ENCODE measurements around the gene HS3ST2. TPM values are rescaled to one million over a fixed set of nuclear protein-coding genes. Genes with fewer than 3 reads are reported as not detected.

The HS3ST2 gene
- total and polyA plus RNA-seq, 2 donors (not counting 3 experiments of a cell fraction or from before 2014, with no cell fraction given), result not detected

DNA sequence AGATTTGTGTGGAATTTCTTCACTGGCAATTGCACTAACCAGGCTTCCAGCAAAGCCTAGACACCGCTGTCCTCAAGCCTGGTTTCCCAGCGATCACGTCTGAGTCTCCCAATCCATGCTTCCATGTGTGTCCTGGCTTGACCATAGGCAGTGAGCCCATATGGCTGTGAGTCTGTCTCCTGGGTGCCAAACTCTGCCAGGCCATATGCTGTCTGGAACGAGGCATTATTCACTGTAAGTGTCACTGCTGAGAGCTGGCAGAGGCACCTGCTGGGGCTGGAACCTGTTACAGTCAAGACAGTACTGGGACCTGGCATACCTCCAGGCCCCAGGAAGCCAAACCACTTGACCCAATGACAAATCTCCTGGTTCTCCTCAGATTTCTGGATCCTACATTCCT is 60.4 kb downstream of the HS3ST2 start:
- intact Hi-C loops (cut with micrococcal nuclease), result no loop called here
- H3K9me1 ChIP-seq (replicated peaks; ENCODE audit: control insufficient read depth, extremely low read depth, insufficient read depth, low read length), result no peaks in the 10 kb centered on the region
- H3K4me3 ChIP-seq (replicated peaks in 1 of 3; ENCODE audit: insufficient read depth in 1 of 3, low read depth in 1 of 3, low read length in 3 of 3), result no peak overlapping the region
- ChIA-PET CTCF (interaction anchor here (1.3 kb wide), 1 partner anchor 15 kb away, joined by 3 read pairs; no protein-coding TSS in a partner anchor), POLR2A (no interaction called here)
- no peaks in the 10 kb centered on the region for H3K79me2 ChIP-seq (ENCODE audit: control insufficient read depth, insufficient read depth, low read length)
- no peaks in the 10 kb centered on the region for H3K27me3 ChIP-seq (ENCODE audit: control insufficient read depth in 2 of 2, insufficient read depth in 2 of 2, low read length in 2 of 2)
- no peak overlapping the region for H3K9ac ChIP-seq (replicated peaks; ENCODE audit: extremely low read depth, insufficient read depth, low read length)
- dilution Hi-C loops (cut with MboI; ENCODE audit: extremely low pct_ligation_motif_present, low sequenced_read_pairs), result no loop called here
- TF ChIP-seq MYC (IDR thresholded peaks at IDR 0.05; ENCODE audit: low read depth, low read length) (no peak), POLR2A (IDR thresholded peaks at IDR 0.05; ENCODE audit: low read depth, low read length) (no peak), GATA2 (IDR thresholded peaks at IDR 0.05; ENCODE audit: insufficient read depth, insufficient read length, low read depth, low read length) (no peak), POLR2AphosphoS5 (IDR thresholded peaks at IDR 0.05; ENCODE audit: insufficient read depth, low read depth, low read length) (no peak), EZH2 (IDR thresholded peaks at IDR 0.05; ENCODE audit: borderline replicate concordance, low read depth, low read length, severe bottlenecking) (no peak), FOS (IDR thresholded peaks at IDR 0.05; ENCODE audit: borderline replicate concordance, insufficient read depth, low read length) (no peak), JUN (IDR thresholded peaks at IDR 0.05; ENCODE audit: borderline replicate concordance, insufficient read depth, insufficient read length, low read depth) (no peak)
- TF ChIP-seq, protein P1, sequence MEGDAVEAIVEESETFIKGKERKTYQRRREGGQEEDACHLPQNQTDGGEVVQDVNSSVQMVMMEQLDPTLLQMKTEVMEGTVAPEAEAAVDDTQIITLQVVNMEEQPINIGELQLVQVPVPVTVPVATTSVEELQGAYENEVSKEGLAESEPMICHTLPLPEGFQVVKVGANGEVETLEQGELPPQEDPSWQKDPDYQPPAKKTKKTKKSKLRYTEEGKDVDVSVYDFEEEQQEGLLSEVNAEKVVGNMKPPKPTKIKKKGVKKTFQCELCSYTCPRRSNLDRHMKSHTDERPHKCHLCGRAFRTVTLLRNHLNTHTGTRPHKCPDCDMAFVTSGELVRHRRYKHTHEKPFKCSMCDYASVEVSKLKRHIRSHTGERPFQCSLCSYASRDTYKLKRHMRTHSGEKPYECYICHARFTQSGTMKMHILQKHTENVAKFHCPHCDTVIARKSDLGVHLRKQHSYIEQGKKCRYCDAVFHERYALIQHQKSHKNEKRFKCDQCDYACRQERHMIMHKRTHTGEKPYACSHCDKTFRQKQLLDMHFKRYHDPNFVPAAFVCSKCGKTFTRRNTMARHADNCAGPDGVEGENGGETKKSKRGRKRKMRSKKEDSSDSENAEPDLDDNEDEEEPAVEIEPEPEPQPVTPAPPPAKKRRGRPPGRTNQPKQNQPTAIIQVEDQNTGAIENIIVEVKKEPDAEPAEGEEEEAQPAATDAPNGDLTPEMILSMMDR (IDR thresholded peaks at IDR 0.05; ENCODE audit: extremely low read depth in 1 of 2, insufficient read depth in 1 of 2, low read depth in 1 of 2, low read length in 2 of 2), result no peak
- TF ChIP-seq, protein P2, sequence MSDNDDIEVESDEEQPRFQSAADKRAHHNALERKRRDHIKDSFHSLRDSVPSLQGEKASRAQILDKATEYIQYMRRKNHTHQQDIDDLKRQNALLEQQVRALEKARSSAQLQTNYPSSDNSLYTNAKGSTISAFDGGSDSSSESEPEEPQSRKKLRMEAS (IDR thresholded peaks at IDR 0.05; ENCODE audit: insufficient read depth, insufficient read length), result no peak
- DNase-seq (ENCODE audit: low read depth, low spot score) (no peak), FAIRE-seq (no peak)
- H4K20me1 ChIP-seq (replicated peaks; ENCODE audit: control insufficient read depth, extremely low read depth, insufficient read depth, low read length), result no peaks in the 10 kb centered on the region
- H3K27ac ChIP-seq (ENCODE audit: insufficient read depth, low read depth, low read length), result no peak overlapping the region
- no TSS peak for BruUV-seq (replicated peaks)
- H3K9me3 ChIP-seq (replicated peaks; ENCODE audit: control insufficient read depth, insufficient read depth, low read length), result no peaks in the 10 kb centered on the region
- H3K36me3 ChIP-seq (ENCODE audit: control insufficient read depth in 2 of 2, extremely low read depth in 1 of 2, insufficient read depth in 2 of 2, low read length in 2 of 2), result no peaks in the 10 kb centered on the region
- no peak overlapping the region for H3K4me2 ChIP-seq (ENCODE audit: insufficient read depth, low read length)
- no peak overlapping the region for H2AFZ ChIP-seq (ENCODE audit: low read depth, low read length)
- H3K4me1 ChIP-seq (ENCODE audit: control insufficient read depth, extremely low read depth, insufficient read depth, low read length), result no peaks in the 10 kb centered on the region

Measured in endothelial cell of umbilical vein (primary cell).